ENCODE results near the gene GNPDA1.

GRCh38 chr5:141992349-141992963, 20.4 kb downstream of the GNPDA1 start:
- TF ChIP-seq EZH2 (IDR thresholded peaks at IDR 0.05) (no peak), POLR2AphosphoS5 (IDR thresholded peaks at IDR 0.05; ENCODE audit: borderline replicate concordance, low read depth, low read length) (no peak)
